NOMO-1 (cell line): Measurements from ENCODE around the gene POLR1A.

Source experiments
- DNase-seq, 2 experiments: peaks; one replicate each; lab custom pipeline; 2025; ENCODE audit not compliant: unreplicated experiment in 2 of 2; lab: John Stamatoyannopoulos, UW

Gene POLR1A

DNA sequence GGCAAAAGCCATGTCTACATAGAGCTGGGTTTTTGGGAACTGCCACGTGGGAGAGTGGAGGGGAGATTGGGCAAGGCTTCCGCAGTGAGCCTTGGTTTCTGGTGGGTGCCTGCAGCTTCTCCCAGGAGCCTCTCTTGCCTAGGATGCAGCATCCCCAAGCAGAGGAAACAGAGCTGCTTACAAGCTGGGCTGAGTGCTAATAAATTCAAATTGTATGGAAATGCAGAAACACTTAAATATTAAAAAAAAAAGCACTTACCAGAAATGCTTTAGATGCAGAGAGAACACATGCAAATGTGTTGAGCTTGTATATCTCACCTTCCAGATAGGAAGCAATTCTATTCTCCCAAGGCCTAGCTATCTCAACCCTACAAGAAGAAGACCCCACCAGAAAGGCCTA, 120.9 kb downstream of the POLR1A start:
- no peak for DNase-seq

DNA sequence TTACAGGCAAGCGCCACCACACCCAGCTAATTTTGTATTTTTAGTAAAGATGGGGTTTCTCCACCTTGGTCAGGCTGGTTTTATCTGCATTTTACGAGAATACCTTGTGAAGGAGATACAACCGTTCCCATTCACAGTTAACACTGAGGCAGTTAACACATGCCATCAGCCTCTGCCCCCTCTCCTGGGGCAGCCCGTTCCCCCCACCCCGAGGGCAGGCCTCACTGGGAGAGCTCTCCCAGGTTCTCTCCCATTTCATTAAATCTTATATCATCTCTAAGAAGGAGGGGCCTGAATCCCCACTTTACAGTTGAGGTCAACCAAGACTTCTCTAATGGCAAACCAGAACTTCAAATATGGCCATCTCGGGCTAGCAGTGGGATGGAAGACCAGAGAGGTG, 121.9 kb downstream of the POLR1A start:
- DNase-seq = no peak

GRCh38 chr2:85981579-85982247, 124.0 kb downstream of the POLR1A start:
- no peak for DNase-seq

GRCh38 chr2:85978883-85979780, 126.6 kb downstream of the POLR1A start:
- DNase-seq = peak in 1 of 2 experiments; percentile 46

DNA sequence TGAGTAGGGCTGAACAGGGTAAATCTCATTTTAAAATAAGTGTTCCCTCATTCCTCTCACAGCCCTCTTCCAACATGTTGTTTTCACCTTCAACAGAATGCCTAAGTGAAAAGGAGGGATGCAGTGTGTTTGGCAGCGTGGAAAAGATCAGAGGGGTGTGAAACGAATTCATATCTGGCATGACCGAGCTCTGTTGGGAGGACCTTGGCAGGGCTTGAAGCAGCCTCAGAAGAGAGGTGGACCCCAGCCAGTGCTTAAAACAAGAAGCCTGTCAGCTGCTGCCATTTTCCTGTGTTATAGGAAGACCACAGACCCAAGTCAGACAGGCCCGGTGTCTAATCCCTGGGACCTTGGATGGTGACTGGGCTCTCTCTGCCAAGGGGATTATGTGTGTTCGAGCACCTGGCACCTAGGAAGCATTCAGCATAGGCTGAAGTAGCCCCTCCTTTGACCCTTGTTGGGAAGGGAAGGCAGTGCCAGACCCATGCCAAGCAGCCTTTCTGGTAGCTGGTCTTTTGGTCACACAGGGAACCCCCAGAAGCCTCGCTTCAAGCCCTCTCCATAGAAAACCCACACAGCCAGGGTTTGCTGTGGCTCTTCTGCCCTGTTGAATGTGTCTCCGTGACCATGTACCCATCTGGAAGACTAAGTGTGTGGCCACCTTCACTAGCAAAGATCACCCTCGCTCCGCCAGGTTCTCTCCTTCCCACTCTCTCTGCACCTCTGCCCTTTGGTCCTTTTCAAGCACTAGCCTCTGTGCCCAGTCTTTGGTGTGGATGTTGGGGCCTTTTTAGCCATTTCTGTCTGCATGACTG, 129.4 kb downstream of the POLR1A start:
- no peak for DNase-seq

DNA sequence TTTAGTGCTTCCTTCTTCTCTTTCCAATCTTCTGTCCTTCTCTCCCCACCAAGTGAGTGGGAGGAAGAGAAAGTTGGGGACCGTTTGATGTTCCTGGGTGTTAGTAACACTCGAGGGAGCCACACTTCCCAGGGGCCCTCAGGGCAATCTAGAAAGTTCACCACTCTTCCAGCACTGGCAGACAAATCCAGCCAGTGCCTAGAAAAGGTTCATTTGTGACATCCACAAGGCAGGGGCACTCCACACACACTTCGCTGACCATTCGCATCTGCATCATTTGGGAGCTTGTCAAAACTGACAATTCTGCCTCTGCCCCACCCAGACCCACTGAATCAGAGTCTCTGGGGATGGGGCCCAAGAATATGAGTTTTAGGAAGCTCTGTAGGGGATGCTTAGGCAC, 130.1 kb downstream of the POLR1A start:
- no peak for DNase-seq

DNA sequence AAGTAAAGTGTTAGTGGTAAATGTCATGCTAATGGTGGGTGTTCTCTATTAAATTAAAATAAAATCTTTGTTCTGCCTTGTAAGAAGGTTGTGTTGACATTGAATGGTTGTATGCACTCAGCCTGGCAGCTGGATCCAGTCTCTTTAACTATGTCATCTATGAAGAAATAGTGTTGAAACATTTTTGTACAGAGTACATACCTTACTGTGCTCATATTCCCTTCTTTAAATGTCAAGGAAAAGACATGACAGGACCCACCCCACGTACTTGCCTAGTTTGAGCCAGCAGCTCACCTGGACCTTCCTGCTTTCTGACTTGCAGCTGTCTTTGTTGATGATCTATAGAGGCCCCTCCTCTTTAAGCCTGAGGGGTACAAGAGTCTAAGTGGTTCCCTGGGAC, 131.3 kb downstream of the POLR1A start:
- no peak for DNase-seq

DNA sequence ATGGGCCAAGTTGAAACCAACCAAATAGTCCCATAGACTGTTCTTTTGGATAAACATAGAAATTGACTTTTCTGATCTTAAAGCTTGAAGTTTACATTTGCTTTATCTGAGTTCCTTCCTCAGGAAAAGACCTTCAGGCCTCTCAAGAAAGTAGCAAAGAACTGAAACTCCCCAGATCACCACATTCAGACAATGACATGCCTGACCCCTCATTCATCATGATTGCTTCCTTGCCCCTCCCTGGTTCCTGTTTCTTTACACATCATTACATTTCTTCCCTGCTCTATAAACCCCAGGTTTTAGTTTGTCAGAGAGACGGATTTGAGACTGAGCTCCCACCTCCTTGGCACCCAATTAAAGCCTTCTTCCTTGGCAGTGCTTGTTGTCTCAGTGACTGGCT, 133.3 kb downstream of the POLR1A start:
- DNase-seq = peak in 1 of 2 experiments; percentile 4

- DNase-seq = no peak
These were observed 134.3 kb downstream of the POLR1A start for GRCh38 chr2:85971366-85971765.
